HG03469 (cell line): ENCODE measurements around the gene LPP.
"Not testable (repeated sequence)": the region's sequence is repeated elsewhere in the genome, so short reads cannot be mapped to it uniquely, and the experiment has no call there.

Experiments used
- ATAC-seq: cut with Tn5 transposase; IDR thresholded peaks from one replicate; pipeline ENCODE4 v1.9.1; 2021; ENCODE audit warnings: mild to moderate bottlenecking, moderate library complexity, moderate number of reproducible peaks; ENCODE audit not compliant: unreplicated experiment

LPP gene

GRCh38 chr3:188154014-188154808 lies at the start of gene LPP:
TSS of gene LPP (plus strand) at chr3:188154157. CDS start at chr3:188406121, 251,964 bp downstream.
- no peak for ATAC-seq

- no peak for ATAC-seq
These were observed 48.0 kb upstream of the LPP start for GRCh38 chr3:188106006-188106405.

- ATAC-seq = no peak
These were observed 47.5 kb upstream of the LPP start for GRCh38 chr3:188106454-188106853.

GRCh38 chr3:188106887-188107830 lies 46.8 kb upstream of the LPP start:
- no peak for ATAC-seq

- no peak for ATAC-seq
These were observed 45.1 kb upstream of the LPP start for GRCh38 chr3:188108703-188109412.

- no peak for ATAC-seq
These were observed 42.9 kb upstream of the LPP start for GRCh38 chr3:188111002-188111584.

- ATAC-seq = no peak
These were observed 40.2 kb upstream of the LPP start for GRCh38 chr3:188113756-188114155.

- no peak for ATAC-seq
These were observed 34.1 kb upstream of the LPP start for GRCh38 chr3:188119846-188120245.

GRCh38 chr3:188122571-188123169 lies 31.3 kb upstream of the LPP start:
- no peak for ATAC-seq

- no peak for ATAC-seq
These were observed 30.6 kb upstream of the LPP start for GRCh38 chr3:188123170-188123905.

GRCh38 chr3:188124184-188124583 lies 29.8 kb upstream of the LPP start:
- no peak for ATAC-seq

GRCh38 chr3:188125076-188125475 lies 28.9 kb upstream of the LPP start:
- no peak for ATAC-seq

- no peak for ATAC-seq
These were observed 27.7 kb upstream of the LPP start for GRCh38 chr3:188126276-188126675.

GRCh38 chr3:188126934-188127333 lies 27.0 kb upstream of the LPP start:
- no peak for ATAC-seq

GRCh38 chr3:188128905-188129304 lies 25.1 kb upstream of the LPP start:
- ATAC-seq = no peak

- not testable (repeated sequence) for ATAC-seq
These were observed 22.9 kb upstream of the LPP start for GRCh38 chr3:188131023-188131422.

GRCh38 chr3:188133219-188133618 lies 20.7 kb upstream of the LPP start:
- no peak for ATAC-seq

- no peak for ATAC-seq
These were observed 20.3 kb upstream of the LPP start for GRCh38 chr3:188133646-188134045.

- no peak for ATAC-seq
These were observed 19.9 kb upstream of the LPP start for GRCh38 chr3:188134079-188134478.

- no peak for ATAC-seq
These were observed 19.1 kb upstream of the LPP start for GRCh38 chr3:188134856-188135255.
